Prostate gland (tissue), 2 donors: Measurements from ENCODE around the gene SGSM2. TPM values are rescaled to one million over a fixed set of nuclear protein-coding genes. Genes with fewer than 3 reads are reported as not detected.
A peak's percentile ranks its signal among the peaks of the same experiment; 100 is the strongest.

Source experiments
- DNase-seq: peaks from one replicate; pipeline ENCODE4 v3.0.0-alpha.2; 2019; ENCODE audit warnings: low spot score
- H3K27ac ChIP-seq, 2 donors: fragments of 200-600 bp; sonication (generic); 2 replicates each; pipeline ENCODE4 v1.5.1; 2017 to 2019
- H3K27me3 ChIP-seq: fragments of 200-600 bp; sonication (generic); replicated peaks from 2 replicates; pipeline ENCODE4 v1.5.1; 2019; ENCODE audit not compliant: insufficient read depth
- H3K36me3 ChIP-seq, 2 donors: fragments of 200-600 bp; sonication (generic); 1 replicate in 1 of 2; 2 replicates in 1 of 2; pipeline versions ENCODE4 v1.5.1 to v1.8.1; 2017 to 2019
- H3K4me1 ChIP-seq: fragments of 200-600 bp; sonication (generic); replicated peaks from 2 replicates; pipeline ENCODE4 v1.5.1; 2019
- H3K4me3 ChIP-seq, 2 donors: fragments of 200-600 bp; sonication (generic); 2 replicates each; pipeline ENCODE4 v1.5.1; 2017 to 2019
- H3K9me3 ChIP-seq: fragments of 200-600 bp; sonication (generic); 2 replicates; pipeline ENCODE4 v1.5.1; 2017
- POLR2A ChIP-seq: fragments of 450-650 bp; IDR thresholded peaks from one replicate; pipeline ENCODE4 v1.6.1; 2016; ENCODE audit warnings: antibody characterized with exemption, mild to moderate bottlenecking
- POLR2AphosphoS5 ChIP-seq: sonication (generic); formaldehyde crosslinking; IDR thresholded peaks from one replicate; pipeline ENCODE4 v1.6.1; 2017; ENCODE audit warnings: antibody characterized with exemption
- WGBS: methylation state at CpG from one replicate; pipeline ENCODE4 v1.1.5; 2018; 5-methylcytosine and 5-hydroxymethylcytosine counted together
- intact Hi-C: fragments of 100-400 bp; cut with DNase I; formaldehyde crosslinking; loops from one replicate; pipeline ENCODE4 v1.14.2; 2022
- total RNA-seq, 2 donors: library from RNA; depleted of rRNA; stranded (reverse); fragments of >200 nt; gene quantifications; one replicate each; pipeline ENCODE4 v1.1.0, GENCODE V29; 2016
- TF ChIP-seq, protein P1 (sequence below), 4 experiments: fragments of 200-600 bp in 2 of 4; fragments of 450-650 bp in 2 of 4; sonication (generic) in 2 of 4; IDR thresholded peaks; 1 replicate in 3 of 4; 2 replicates in 1 of 4; pipeline ENCODE4 v1.5.1; 2016 to 2019; ENCODE audit warnings: antibody characterized with exemption in 4 of 4, mild to moderate bottlenecking in 2 of 4, moderate library complexity in 2 of 4

Gene SGSM2
- total RNA-seq, 2 donors from 2014 or later = 118 to 172 TPM

DNA sequence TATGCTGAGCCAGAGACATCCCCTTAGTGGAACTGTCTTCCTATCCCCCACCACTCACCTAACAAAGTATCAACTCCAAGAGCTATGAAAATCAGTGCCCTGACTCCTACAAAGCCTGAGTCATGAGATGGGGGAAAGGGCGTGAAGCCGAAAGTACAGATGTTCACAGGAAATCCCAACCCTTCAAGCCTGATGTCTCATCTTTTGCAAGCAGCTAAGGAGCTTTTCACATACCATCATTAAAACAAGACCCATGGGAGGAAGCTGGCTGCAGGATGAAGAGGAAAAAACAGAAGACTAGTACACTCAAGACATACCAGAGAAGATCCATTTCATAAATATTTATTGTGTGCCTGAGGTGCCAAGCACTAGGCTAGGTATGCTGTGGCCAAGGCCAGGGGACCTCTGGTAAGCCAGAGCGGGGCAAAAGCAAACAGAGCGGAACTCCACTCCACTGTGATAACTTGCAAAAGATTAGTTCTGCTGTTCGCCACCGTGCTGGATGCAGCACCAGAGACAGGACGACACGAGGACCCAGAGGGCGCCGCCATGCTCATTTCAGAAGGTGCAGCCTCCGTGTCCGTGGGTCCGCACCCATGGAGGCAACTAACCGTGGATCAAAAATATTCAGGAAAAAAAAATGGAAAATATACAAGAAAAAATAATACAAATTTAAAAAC is 68.1 kb downstream of the SGSM2 start:
- intact Hi-C loops = no loop called here
- no peaks in the 10 kb centered on the region for H3K9me3 ChIP-seq
- peaks cover 9% of the 10 kb centered on the region for H3K4me1 ChIP-seq
- no peak overlapping the region for H3K4me3 ChIP-seq
- 72% methylated on average over 14 of the region's 14 CpGs for WGBS
- peak overlapping the region; percentile 15 to 30 for H3K27ac ChIP-seq
- H3K27me3 ChIP-seq = no peaks in the 10 kb centered on the region
- no peaks in the 10 kb centered on the region for H3K36me3 ChIP-seq
- DNase-seq = no peak
- TF ChIP-seq, protein P1, sequence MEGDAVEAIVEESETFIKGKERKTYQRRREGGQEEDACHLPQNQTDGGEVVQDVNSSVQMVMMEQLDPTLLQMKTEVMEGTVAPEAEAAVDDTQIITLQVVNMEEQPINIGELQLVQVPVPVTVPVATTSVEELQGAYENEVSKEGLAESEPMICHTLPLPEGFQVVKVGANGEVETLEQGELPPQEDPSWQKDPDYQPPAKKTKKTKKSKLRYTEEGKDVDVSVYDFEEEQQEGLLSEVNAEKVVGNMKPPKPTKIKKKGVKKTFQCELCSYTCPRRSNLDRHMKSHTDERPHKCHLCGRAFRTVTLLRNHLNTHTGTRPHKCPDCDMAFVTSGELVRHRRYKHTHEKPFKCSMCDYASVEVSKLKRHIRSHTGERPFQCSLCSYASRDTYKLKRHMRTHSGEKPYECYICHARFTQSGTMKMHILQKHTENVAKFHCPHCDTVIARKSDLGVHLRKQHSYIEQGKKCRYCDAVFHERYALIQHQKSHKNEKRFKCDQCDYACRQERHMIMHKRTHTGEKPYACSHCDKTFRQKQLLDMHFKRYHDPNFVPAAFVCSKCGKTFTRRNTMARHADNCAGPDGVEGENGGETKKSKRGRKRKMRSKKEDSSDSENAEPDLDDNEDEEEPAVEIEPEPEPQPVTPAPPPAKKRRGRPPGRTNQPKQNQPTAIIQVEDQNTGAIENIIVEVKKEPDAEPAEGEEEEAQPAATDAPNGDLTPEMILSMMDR (IDR thresholded peaks at IDR 0.05) = no peak
- TF ChIP-seq POLR2A (no peak), POLR2AphosphoS5 (no peak)

DNA sequence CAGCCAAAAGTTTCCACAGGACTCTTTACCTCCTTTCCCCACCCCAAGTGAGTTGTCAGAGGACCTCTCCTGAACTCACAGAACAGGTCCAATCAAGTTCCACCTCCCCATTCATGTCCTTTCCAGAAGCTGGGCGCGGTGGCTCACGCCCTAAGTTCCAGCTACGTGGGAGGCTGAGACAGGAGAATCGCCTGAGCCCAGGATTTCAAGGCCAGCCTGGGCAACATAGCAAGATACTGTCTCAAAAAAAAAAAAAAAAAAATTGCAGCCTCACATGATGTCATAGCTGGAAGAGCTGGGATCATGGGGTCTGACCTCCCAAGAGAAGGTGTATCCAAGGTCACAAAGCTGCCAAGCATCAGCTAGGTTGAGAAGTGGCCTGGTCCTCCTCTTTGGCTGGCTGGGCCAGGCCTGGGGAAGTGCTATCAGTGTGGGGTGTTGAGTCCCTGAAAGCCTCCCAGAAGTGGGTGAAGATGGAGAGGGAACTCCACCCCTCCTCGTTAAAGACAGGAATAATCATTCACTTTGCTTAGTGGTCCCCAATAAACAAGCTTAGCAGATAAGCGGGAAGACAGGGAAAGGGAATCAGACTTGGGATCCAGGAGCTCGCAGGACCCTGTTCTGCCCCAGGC is 69.1 kb downstream of the SGSM2 start:
- peaks cover 9% of the 10 kb centered on the region for H3K4me1 ChIP-seq
- no peak for DNase-seq
- no peaks in the 10 kb centered on the region for H3K36me3 ChIP-seq
- TF ChIP-seq, protein P1 (IDR thresholded peaks at IDR 0.05) = no peak
- no peak for TF ChIP-seq POLR2AphosphoS5
- TF ChIP-seq POLR2A = no peak
- intact Hi-C loops = no loop called here
- no peak overlapping the region for H3K4me3 ChIP-seq
- H3K27ac ChIP-seq = peak overlapping the region; percentile 52 to 66
- H3K9me3 ChIP-seq = no peaks in the 10 kb centered on the region
- no peaks in the 10 kb centered on the region for H3K27me3 ChIP-seq
- WGBS = 78% methylated on average over 8 of the region's 8 CpGs

DNA sequence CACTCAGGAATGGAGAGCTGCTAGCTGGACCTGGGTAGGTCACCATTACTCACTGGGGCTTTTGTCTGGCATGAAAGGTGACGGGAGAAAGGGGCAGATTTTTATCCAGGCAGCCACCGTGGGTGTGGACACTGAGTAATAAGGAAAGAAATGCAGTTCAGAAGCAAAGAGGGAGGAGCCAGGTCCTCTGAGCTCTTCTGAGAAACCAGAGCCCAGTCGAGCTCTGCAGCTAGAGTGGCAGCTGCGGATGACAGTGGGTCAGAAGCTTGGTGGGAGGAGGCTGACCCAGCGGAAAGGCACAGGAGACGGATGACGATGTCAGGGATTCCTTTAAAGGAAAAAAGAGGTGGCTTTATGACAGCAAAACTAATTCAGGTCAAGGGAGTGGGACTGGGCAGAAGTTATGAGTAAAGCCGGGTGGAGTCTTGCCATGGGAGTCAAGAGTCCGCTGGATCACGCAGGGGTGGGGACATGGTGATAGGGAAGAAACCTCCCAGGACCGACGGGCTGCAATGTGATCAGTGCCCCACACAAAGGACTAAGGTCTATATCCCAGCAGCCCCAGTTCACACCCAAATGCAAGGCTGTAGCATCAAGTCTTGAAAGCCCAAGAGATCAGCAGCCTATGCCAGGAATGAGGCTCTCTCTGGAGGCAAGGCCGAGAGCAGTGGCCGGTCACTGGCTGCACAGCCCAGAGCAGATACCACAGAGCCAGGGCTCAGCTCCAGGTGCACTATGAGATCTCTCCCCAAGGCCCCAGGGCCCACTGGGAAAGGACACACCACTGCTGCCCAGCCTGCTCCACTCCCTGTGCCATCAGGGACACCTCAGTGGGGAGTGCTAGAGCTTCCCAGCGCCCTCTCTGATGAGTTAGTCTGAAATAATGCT is 69.8 kb downstream of the SGSM2 start:
- WGBS = 53% methylated on average over 15 of the region's 15 CpGs

DNA sequence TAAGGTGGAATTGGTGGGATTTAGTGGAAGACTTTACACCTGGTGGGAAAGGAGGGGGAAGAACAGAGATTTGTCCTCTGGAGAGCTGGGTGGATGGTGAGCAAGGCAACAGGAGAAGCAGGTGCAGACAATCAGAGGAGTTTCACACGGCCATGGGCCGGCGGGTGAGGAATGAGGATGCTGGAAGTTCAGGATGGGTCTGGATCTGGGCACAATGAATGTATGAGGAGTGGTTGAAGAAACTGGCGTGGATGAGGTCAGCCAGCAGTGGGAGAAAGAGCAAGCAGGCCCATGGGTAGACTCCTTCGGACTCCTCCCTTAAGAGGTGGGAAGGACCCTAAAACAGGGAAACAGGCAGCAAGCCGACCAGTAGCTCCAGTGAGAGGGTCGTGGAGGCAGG is 73.7 kb downstream of the SGSM2 start:
- Histone ChIP-seq H3K36me3 (no peaks in the 10 kb centered on the region), H3K27ac (no peak overlapping the region), H3K27me3 (no peaks in the 10 kb centered on the region), H3K9me3 (no peaks in the 10 kb centered on the region), H3K4me1 (no peaks in the 10 kb centered on the region), H3K4me3 (no peak overlapping the region)
- no peak for TF ChIP-seq POLR2AphosphoS5
- TF ChIP-seq, protein P1 (IDR thresholded peaks at IDR 0.05) = no peak
- TF ChIP-seq POLR2A = no peak
- WGBS = 93% methylated on average over 7 of the region's 7 CpGs
- intact Hi-C loops = no loop called here
- DNase-seq = no peak

More for the DNA sequence above, 69.8 kb downstream of the SGSM2 start:
- H3K4me1 ChIP-seq = peaks cover 9% of the 10 kb centered on the region
- intact Hi-C loops = no loop called here
- no peaks in the 10 kb centered on the region for H3K9me3 ChIP-seq
- H3K27ac ChIP-seq = peak overlapping the region; percentile 52 to 66
- H3K36me3 ChIP-seq = no peaks in the 10 kb centered on the region
- DNase-seq = no peak
- peak; percentile 56 for TF ChIP-seq POLR2A
- TF ChIP-seq, protein P1 (IDR thresholded peaks at IDR 0.05) = no peak
- TF ChIP-seq POLR2AphosphoS5 = peak; percentile 17
- H3K27me3 ChIP-seq = no peaks in the 10 kb centered on the region
- H3K4me3 ChIP-seq = no peak overlapping the region
